Activated CD4-positive, alpha-beta T cell treated with anti-CD3 and anti-CD28 coated beads, Interleukin-2, amount 10 ng/mL, durations not matched to agents 24 days and 14 days (primary cell): ENCODE results near the gene BMPR2. TPM values are rescaled to one million over a fixed set of nuclear protein-coding genes. Genes with fewer than 3 reads are reported as not detected.
"Not testable (repeated sequence)": the region's sequence is repeated elsewhere in the genome, so short reads cannot be mapped to it uniquely, and the experiment has no call there.

Experiments
- DNase-seq: peaks from one replicate; pipeline ENCODE4 v3.0.0; 2022
- H3K27ac Mint-ChIP-seq: one replicate; pipeline ENCODE4 v1.8.0; 2022; ENCODE audit warnings: mild to moderate bottlenecking, mixed read lengths
- H3K27me3 Mint-ChIP-seq: one replicate; pipeline ENCODE4 v1.8.0; 2022; ENCODE audit warnings: mixed read lengths
- H3K36me3 Mint-ChIP-seq: one replicate; pipeline ENCODE4 v1.8.0; 2022; ENCODE audit warnings: low read depth, mild to moderate bottlenecking, mixed read lengths
- H3K4me1 Mint-ChIP-seq: one replicate; pipeline ENCODE4 v1.8.0; 2021; ENCODE audit warnings: mixed read lengths
- H3K4me3 Mint-ChIP-seq: one replicate; pipeline ENCODE4 v1.8.0; 2022; ENCODE audit warnings: mild to moderate bottlenecking, moderate library complexity, mixed read lengths
- H3K9me3 Mint-ChIP-seq: one replicate; pipeline ENCODE4 v1.8.0; 2021; ENCODE audit warnings: mixed read lengths
- intact Hi-C: fragments of 100-400 bp; cut with micrococcal nuclease; formaldehyde crosslinking; loops from one replicate; pipeline ENCODE4 v1.15.1; 2023
- total RNA-seq: library from RNA; stranded (reverse); gene quantifications from 2 replicates; pipeline ENCODE4 v1.2.3, GENCODE V29; 2022

Gene BMPR2
- total RNA-seq: 5.4 and 6.3 TPM in 2 replicates

DNA sequence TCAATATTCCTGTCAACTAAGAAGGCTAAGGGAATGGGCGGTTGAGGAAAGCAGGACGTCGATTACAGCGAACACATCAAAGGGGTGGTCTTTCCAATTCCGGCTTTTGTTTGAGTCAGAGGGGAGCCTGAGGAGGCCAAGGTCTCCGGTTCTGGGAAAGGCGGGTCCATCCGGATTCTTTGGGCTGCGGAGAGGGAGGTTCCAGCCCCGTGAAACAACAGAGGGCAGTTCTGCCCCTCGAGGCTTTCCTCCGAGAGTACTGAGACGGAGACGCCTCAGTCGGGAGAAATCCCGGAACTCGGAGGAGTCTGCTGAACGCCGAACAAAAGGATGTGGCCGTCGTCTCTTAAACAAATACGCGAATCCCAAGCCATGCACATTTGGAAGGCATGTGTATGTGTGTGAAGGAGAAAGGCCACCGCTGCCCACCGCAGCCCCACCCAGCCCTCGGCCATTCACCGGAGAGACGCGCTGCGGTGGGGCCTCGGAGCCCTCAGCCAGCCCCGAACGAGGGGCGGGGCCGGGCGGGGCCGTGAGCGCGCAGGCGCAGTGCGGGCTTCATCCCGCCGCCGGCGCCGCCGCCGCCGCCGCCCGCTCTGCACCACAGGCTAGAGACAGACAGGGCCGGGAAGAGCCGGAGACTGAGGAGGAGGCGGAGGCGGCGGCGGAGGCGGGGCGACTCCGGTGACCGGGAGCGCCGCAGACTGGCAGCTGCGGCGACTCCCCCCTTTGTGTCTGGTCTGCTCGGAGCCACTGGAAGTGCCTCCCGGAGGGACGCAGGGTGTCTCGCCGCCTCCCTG, at the start of gene BMPR2:
BMPR2 (plus strand) TSS at position 719 of the 800 bp plus-strand sequence. CDS start 1,148 bp downstream, outside the sequence.
- Mint-ChIP-seq H3K27ac (peak within 1 kb of the TSS; percentile 85), H3K36me3 (no peaks in the 10 kb centered on the region), H3K4me3 (peak within 1 kb of the TSS; percentile 95), H3K9me3 (no peaks in the 10 kb centered on the region), H3K27me3 (peaks cover 10% of the 10 kb centered on the region), H3K4me1 (peaks cover 25% of the 10 kb centered on the region)
- intact Hi-C loops: loop anchor here (2.0 to 10.0 kb wide), 3 partner anchors 74 to 259 kb away; partner anchors contain the start of gene FAM117B
- peak; percentile 96 for DNase-seq

GRCh38 chr2:202327858-202328257, 48.3 kb upstream of the BMPR2 start:
- H3K36me3 Mint-ChIP-seq: peaks cover 3% of the 10 kb centered on the region
- H3K27me3 Mint-ChIP-seq: no peaks in the 10 kb centered on the region
- no peak overlapping the region for H3K4me3 Mint-ChIP-seq
- no peak overlapping the region for H3K27ac Mint-ChIP-seq
- H3K4me1 Mint-ChIP-seq: no peaks in the 10 kb centered on the region
- no peaks in the 10 kb centered on the region for H3K9me3 Mint-ChIP-seq
- intact Hi-C loops: no loop called here
- no peak for DNase-seq

DNA sequence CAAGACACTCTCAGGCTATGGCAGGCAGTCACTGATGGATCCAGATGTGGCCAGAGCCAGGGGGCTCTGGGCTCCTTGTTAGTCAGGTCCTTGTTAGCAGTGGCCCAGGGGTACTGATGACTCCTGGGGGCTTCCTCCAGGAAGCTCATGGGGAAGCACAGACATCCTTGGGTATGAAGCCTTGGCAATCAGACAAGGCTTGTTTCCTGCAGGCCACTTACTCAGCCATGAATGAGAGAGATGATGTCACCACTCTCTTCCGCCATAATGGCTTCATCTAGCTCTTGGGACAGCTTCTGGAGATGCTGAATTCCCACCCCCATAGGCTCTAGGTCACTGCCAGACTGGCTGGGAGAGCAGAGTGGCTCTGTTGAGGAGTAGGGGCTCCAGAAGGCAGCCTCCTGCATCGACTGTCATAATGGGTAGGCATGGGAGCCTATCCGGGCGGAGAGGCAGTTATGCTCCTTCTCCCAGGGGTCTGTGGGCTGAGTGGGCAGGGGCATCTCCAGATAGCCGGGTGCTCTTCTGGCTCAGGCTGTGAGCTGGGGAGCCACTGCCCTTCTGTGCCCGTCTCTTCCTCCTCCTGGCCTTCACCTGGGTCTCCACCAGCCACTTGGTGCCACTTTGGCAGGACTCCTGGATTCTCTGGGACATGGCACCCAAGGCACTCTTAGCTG, 40.2 kb upstream of the BMPR2 start:
- H3K27me3 Mint-ChIP-seq: no peaks in the 10 kb centered on the region

DNA sequence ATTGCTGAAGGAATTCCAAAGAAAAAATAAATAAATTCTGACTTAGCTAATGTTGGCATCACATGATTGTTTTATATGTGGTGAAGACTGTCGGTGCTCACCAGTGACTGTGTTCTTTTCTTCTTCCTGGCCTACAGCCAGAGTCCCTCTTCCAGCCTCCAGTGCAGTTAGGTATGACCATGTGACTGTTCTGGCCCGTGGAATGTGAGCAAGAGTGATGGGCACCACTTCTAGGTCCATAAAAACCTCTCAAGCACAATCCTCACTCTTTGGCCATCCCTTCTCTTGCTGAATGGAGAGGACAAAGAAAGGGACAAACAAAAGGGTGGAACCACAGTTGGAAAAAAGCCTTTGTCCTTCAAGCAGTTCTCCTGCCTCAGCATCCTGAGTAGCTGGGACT, 39.0 kb upstream of the BMPR2 start:
- H3K27ac Mint-ChIP-seq: no peak overlapping the region
- no peaks in the 10 kb centered on the region for H3K36me3 Mint-ChIP-seq
- no peak for DNase-seq
- H3K9me3 Mint-ChIP-seq: no peaks in the 10 kb centered on the region
- H3K4me1 Mint-ChIP-seq: no peaks in the 10 kb centered on the region
- H3K27me3 Mint-ChIP-seq: no peaks in the 10 kb centered on the region
- H3K4me3 Mint-ChIP-seq: no peak overlapping the region
- intact Hi-C loops: no loop called here

More for the DNA sequence above, 40.2 kb upstream of the BMPR2 start:
- Mint-ChIP-seq H3K27ac (no peak overlapping the region), H3K4me3 (no peak overlapping the region), H3K9me3 (no peaks in the 10 kb centered on the region), H3K4me1 (no peaks in the 10 kb centered on the region), H3K36me3 (no peaks in the 10 kb centered on the region)
- DNase-seq: no peak
- intact Hi-C loops: no loop called here

GRCh38 chr2:202337706-202338346, 38.3 kb upstream of the BMPR2 start:
- no peak for DNase-seq
- H3K36me3 Mint-ChIP-seq: no peaks in the 10 kb centered on the region
- intact Hi-C loops: no loop called here
- no peaks in the 10 kb centered on the region for H3K9me3 Mint-ChIP-seq
- H3K27me3 Mint-ChIP-seq: no peaks in the 10 kb centered on the region
- no peak overlapping the region for H3K4me3 Mint-ChIP-seq
- H3K4me1 Mint-ChIP-seq: no peaks in the 10 kb centered on the region
- H3K27ac Mint-ChIP-seq: no peak overlapping the region

- Mint-ChIP-seq H3K36me3 (no peaks in the 10 kb centered on the region), H3K4me1 (no peaks in the 10 kb centered on the region), H3K4me3 (no peak overlapping the region), H3K27ac (no peak overlapping the region), H3K9me3 (no peaks in the 10 kb centered on the region), H3K27me3 (no peaks in the 10 kb centered on the region)
- intact Hi-C loops: no loop called here
- DNase-seq: no peak
Measured at GRCh38 chr2:202339071-202339870, 36.9 kb upstream of the BMPR2 start.

DNA sequence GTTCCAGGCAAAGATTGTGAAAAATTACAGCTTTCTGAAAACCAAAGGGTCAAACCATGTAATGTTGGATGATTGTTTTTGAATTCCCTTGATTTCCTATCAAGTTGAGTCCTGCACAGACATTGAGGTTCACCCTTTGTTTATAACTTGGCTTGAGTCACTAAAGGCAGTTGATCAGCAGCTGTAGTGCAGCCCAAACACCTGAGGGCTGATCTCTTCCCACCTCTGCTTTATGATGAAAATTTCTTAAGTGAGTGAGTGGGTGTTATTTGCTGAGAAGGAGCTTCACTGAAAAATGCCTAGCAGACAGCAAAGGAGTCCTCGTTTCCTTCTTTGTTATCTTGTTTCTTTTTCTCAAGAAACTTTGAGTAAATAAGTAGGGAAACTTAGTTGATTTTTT, 31.9 kb upstream of the BMPR2 start:
- no peak for DNase-seq
- intact Hi-C loops: no loop called here
- Mint-ChIP-seq H3K4me1 (no peaks in the 10 kb centered on the region), H3K9me3 (no peaks in the 10 kb centered on the region), H3K4me3 (no peak overlapping the region), H3K27ac (no peak overlapping the region), H3K36me3 (no peaks in the 10 kb centered on the region), H3K27me3 (no peaks in the 10 kb centered on the region)

DNA sequence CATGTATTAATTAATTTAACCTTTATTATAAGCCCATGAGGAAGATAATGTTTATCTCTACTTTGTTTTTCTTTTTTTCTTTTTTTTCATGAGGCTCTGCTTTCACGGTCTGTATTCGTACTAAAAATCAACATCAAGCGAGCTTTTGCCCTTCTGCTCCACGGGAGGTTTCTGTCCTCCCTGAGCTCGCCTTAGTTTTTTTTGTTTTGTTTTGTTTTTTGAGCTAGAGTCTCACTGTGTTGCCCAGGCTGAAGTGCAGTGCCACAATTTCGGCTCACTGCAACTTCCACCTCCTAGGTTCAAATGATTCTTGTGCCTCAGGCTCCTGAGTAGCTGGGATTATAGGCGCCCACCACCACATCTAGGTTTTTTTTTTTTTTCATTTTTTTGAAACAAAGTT, 29.9 kb upstream of the BMPR2 start:
- Mint-ChIP-seq H3K9me3 (no peaks in the 10 kb centered on the region), H3K27ac (no peak overlapping the region), H3K36me3 (no peaks in the 10 kb centered on the region), H3K4me3 (no peak overlapping the region), H3K27me3 (peaks cover under 1% of the 10 kb centered on the region), H3K4me1 (no peaks in the 10 kb centered on the region)
- intact Hi-C loops: no loop called here
- DNase-seq: no peak

- DNase-seq: no peak
- Mint-ChIP-seq H3K4me3 (no peak overlapping the region), H3K27ac (no peak overlapping the region), H3K4me1 (no peaks in the 10 kb centered on the region), H3K36me3 (no peaks in the 10 kb centered on the region), H3K27me3 (peaks cover 7% of the 10 kb centered on the region), H3K9me3 (no peaks in the 10 kb centered on the region)
- intact Hi-C loops: no loop called here
Measured at GRCh38 chr2:202353430-202353829, 22.7 kb upstream of the BMPR2 start.

GRCh38 chr2:202355993-202356505, 20.1 kb upstream of the BMPR2 start:
- no peaks in the 10 kb centered on the region for H3K4me1 Mint-ChIP-seq
- peaks cover 7% of the 10 kb centered on the region for H3K27me3 Mint-ChIP-seq
- H3K9me3 Mint-ChIP-seq: no peaks in the 10 kb centered on the region
- no peak overlapping the region for H3K4me3 Mint-ChIP-seq
- intact Hi-C loops: no loop called here
- DNase-seq: no peak
- no peaks in the 10 kb centered on the region for H3K36me3 Mint-ChIP-seq
- H3K27ac Mint-ChIP-seq: no peak overlapping the region

GRCh38 chr2:202358924-202359323, 17.2 kb upstream of the BMPR2 start:
- H3K36me3 Mint-ChIP-seq, H3K4me1 Mint-ChIP-seq, H3K9me3 Mint-ChIP-seq, intact Hi-C loops, H3K27ac Mint-ChIP-seq, H3K4me3 Mint-ChIP-seq, DNase-seq, H3K27me3 Mint-ChIP-seq: not testable (repeated sequence)

DNA sequence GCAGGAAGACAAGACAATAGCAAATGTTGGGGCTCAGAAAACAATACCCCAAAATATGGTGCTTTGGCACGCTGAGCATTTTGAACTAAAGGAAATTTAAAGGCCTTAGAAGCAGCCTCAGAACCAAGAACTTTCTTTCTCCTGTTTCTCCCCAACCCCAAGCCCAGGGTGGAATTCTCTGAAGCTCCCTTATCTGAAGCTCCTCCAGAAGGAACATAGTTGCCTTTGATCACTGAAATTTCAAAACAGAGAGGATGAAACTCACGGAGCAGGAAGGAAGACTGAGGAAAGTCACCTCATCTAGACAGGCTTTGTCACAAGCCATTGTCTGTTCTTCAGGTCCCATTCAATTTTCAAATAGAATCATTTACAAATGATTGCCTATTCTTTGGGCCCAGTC, 15.5 kb upstream of the BMPR2 start:
- Mint-ChIP-seq H3K4me1 (no peaks in the 10 kb centered on the region), H3K27me3 (no peaks in the 10 kb centered on the region), H3K9me3 (no peaks in the 10 kb centered on the region), H3K4me3 (no peak overlapping the region), H3K27ac (no peak overlapping the region), H3K36me3 (no peaks in the 10 kb centered on the region)
- intact Hi-C loops: no loop called here
- no peak for DNase-seq

DNA sequence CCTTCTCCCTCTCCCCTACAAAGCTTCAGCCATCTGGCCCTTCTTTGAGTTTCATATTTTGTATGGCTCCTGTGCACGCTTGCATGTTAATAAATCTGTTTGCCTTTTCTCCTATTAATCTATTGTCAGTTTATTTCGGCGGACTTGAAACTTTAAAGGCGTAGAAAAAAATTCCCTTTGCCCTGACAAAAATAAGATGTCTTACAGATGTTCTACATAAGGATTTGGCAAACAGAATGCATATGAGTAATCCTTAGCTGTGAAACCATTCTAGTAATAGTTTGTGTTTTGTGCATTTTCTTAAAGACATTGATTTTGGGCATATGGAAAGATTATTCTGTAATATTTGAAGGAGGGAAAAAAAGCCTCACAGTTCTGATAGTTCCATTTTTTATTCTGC, 15.0 kb upstream of the BMPR2 start:
- H3K27me3 Mint-ChIP-seq: no peaks in the 10 kb centered on the region
- H3K4me1 Mint-ChIP-seq: no peaks in the 10 kb centered on the region
- no peaks in the 10 kb centered on the region for H3K36me3 Mint-ChIP-seq
- no peaks in the 10 kb centered on the region for H3K9me3 Mint-ChIP-seq
- intact Hi-C loops: no loop called here
- no peak overlapping the region for H3K4me3 Mint-ChIP-seq
- no peak for DNase-seq
- no peak overlapping the region for H3K27ac Mint-ChIP-seq
